H4 (cell line): ENCODE data around the gene ADGB. TPM values are rescaled to one million over a fixed set of nuclear protein-coding genes. Genes with fewer than 3 reads are reported as not detected.
"Not testable (repeated sequence)": the region's sequence is repeated elsewhere in the genome, so short reads cannot be mapped to it uniquely, and the experiment has no call there.

ENCODE experiments used
- DNase-seq: peaks from one replicate; pipeline ENCODE4 v3.0.0-alpha.2; 2015; ENCODE audit warnings: low spot score
- total RNA-seq: library from RNA; depleted of rRNA; stranded (reverse); fragments of >200 nt; shearing (Covaris generic); gene quantifications from 2 replicates; pipeline ENCODE4 v1.2.3, GENCODE V29; 2014

ADGB gene
- total RNA-seq, 1 experiment from 2014 or later: not detected

- not testable (repeated sequence) for DNase-seq
Measured at GRCh38 chr6:146815511-146816462, 217.0 kb downstream of the ADGB start.

- DNase-seq: no peak
Measured at GRCh38 chr6:146819596-146820320, 221.0 kb downstream of the ADGB start.

- no peak for DNase-seq
Measured at GRCh38 chr6:146827216-146827928, 228.6 kb downstream of the ADGB start.

- DNase-seq: no peak
Measured at GRCh38 chr6:146829792-146830565, 231.2 kb downstream of the ADGB start.

- DNase-seq: no peak
Measured at GRCh38 chr6:146833157-146833556, 234.4 kb downstream of the ADGB start.

- no peak for DNase-seq
Measured at GRCh38 chr6:146840216-146840615, 241.4 kb downstream of the ADGB start.

GRCh38 chr6:146840641-146841040, 241.9 kb downstream of the ADGB start:
- no peak for DNase-seq

GRCh38 chr6:146847426-146847825, 248.7 kb downstream of the ADGB start:
- DNase-seq: no peak

GRCh38 chr6:146850238-146850896, 251.6 kb downstream of the ADGB start:
- no peak for DNase-seq

- no peak for DNase-seq
Measured at GRCh38 chr6:146850981-146851380, 252.2 kb downstream of the ADGB start.

- peak; percentile 23 for DNase-seq
Measured at GRCh38 chr6:146851837-146852236, 253.1 kb downstream of the ADGB start.

GRCh38 chr6:146854521-146855255, 255.9 kb downstream of the ADGB start:
- DNase-seq: not testable (repeated sequence)

GRCh38 chr6:146855889-146856288, 257.1 kb downstream of the ADGB start:
- no peak for DNase-seq

GRCh38 chr6:146856296-146856695, 257.5 kb downstream of the ADGB start:
- no peak for DNase-seq

GRCh38 chr6:146857180-146857979, 258.6 kb downstream of the ADGB start:
- peak; percentile 74 for DNase-seq

GRCh38 chr6:146857980-146858347, 259.2 kb downstream of the ADGB start:
- DNase-seq: no peak

- no peak for DNase-seq
Measured at GRCh38 chr6:146859206-146859605, 260.4 kb downstream of the ADGB start.

- DNase-seq: no peak
Measured at GRCh38 chr6:146859795-146860495, 261.2 kb downstream of the ADGB start.

- DNase-seq: no peak
Measured at GRCh38 chr6:146860583-146860982, 261.8 kb downstream of the ADGB start.
